DND-41 (cell line): ENCODE results near the gene CMSS1.
"Not testable (repeated sequence)": the region's sequence is repeated elsewhere in the genome, so short reads cannot be mapped to it uniquely, and the experiment has no call there.

ENCODE experiments used
- ATAC-seq: fragments of 200-7000 bp; cut with Tn5 transposase; 3 replicates; pipeline ENCODE4 v1.9.1; 2021; ENCODE audit warnings: low read depth; ENCODE audit not compliant: insufficient read depth
- DNase-seq: peaks from one replicate; pipeline ENCODE4 v3.0.0-alpha.2; 2020
- H2AFZ ChIP-seq: 2 replicates; pipeline ENCODE4 v1.6.0; 2012; ENCODE audit warnings: low read depth, low read length
- H3K27ac ChIP-seq: 2 replicates; pipeline ENCODE4 v1.5.1; 2012; ENCODE audit warnings: low read length, inconsistent platforms
- H3K27me3 ChIP-seq: fragments of 200-600 bp; sonication (generic); 2 replicates; pipeline ENCODE4 v1.6.0; 2012; ENCODE audit warnings: low read length, mild to moderate bottlenecking, inconsistent platforms; ENCODE audit not compliant: insufficient read depth, poor library complexity
- H3K36me3 ChIP-seq: 2 replicates; pipeline ENCODE4 v1.5.1; 2012; ENCODE audit warnings: low read length, inconsistent platforms; ENCODE audit not compliant: insufficient read depth
- H3K4me1 ChIP-seq: 2 replicates; pipeline ENCODE4 v1.5.1; 2012; ENCODE audit warnings: mild to moderate bottlenecking, low read length; ENCODE audit not compliant: insufficient read depth
- H3K4me2 ChIP-seq: 2 replicates; pipeline ENCODE4 v1.6.0; 2012; ENCODE audit warnings: mild to moderate bottlenecking, moderate library complexity, low read length, inconsistent platforms; ENCODE audit not compliant: insufficient read depth
- H3K4me3 ChIP-seq, 2 experiments: fragments of 200-600 bp in 1 of 2; shearing (Covaris generic) in 1 of 2; 2 replicates each; pipeline ENCODE4 v1.5.1; 2012 to 2016; ENCODE audit warnings: inconsistent platforms in 2 of 2, low read length in 2 of 2, mild to moderate bottlenecking in 2 of 2, low read depth in 1 of 2, moderate library complexity in 1 of 2
- H3K79me2 ChIP-seq: 2 replicates; pipeline ENCODE4 v1.6.0; 2012; ENCODE audit warnings: low read length, inconsistent platforms; ENCODE audit not compliant: insufficient read depth
- H3K9ac ChIP-seq: 2 replicates; pipeline ENCODE4 v1.6.0; 2012; ENCODE audit warnings: low read depth, mild to moderate bottlenecking, inconsistent platforms, low read length, moderate library complexity
- H3K9me3 ChIP-seq: 2 replicates; pipeline ENCODE4 v1.5.1; 2012; ENCODE audit warnings: low read length, moderate library complexity, mild to moderate bottlenecking, inconsistent platforms; ENCODE audit not compliant: insufficient read depth, severe bottlenecking
- H4K20me1 ChIP-seq: 2 replicates; pipeline ENCODE4 v1.6.0; 2012; ENCODE audit warnings: low read length; ENCODE audit not compliant: insufficient read depth
- EZH2 ChIP-seq: IDR thresholded peaks from 3 replicates; pipeline ENCODE4 v1.6.1; 2012; ENCODE audit warnings: borderline replicate concordance, low read depth, mild to moderate bottlenecking, moderate library complexity, low read length, inconsistent platforms; ENCODE audit not compliant: severe bottlenecking
- TF ChIP-seq, protein P1 (sequence below): IDR thresholded peaks from 2 replicates; pipeline ENCODE4 v1.5.1; 2012; ENCODE audit warnings: borderline replicate concordance, low read length, moderate library complexity, mild to moderate bottlenecking; ENCODE audit not compliant: poor library complexity, severe bottlenecking; ENCODE audit errors: extremely low read depth

CMSS1 gene

DNA sequence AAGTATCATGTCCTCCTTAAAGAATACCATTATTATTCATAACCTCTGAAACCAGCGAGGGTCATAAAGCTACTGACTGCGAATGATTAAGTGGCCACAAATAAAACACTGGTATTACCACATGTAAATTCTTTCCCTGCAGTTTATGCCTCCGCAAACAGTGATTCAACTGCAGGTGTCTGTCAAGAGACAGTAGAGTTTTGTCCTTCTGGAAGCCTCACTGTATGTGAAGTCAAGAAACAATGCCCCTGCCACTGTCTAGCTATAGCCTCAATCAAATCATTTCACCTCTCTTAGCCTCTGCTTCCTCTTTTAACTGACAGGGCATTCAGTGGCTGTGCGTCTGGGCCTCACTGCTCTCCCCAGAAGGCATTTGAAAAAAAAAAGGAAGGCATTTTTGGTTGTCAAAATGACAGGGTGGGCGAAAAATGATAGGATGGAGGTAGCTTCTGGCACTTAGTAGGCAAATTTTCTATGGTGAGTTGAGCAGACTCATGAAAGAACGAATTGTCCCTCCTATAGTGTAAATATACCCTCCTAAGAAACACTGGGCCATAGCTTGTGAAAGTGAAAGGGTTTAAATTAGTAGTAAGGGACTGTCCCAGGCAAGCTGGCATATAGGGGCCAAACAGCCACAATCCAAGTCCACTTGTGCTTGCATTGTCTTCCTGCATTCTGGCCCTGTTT, 229.9 kb downstream of the CMSS1 start:
- DNase-seq (no peak), ATAC-seq (no peak)
- H3K36me3 ChIP-seq, result no peaks in the 10 kb centered on the region
- TF ChIP-seq, protein P1, sequence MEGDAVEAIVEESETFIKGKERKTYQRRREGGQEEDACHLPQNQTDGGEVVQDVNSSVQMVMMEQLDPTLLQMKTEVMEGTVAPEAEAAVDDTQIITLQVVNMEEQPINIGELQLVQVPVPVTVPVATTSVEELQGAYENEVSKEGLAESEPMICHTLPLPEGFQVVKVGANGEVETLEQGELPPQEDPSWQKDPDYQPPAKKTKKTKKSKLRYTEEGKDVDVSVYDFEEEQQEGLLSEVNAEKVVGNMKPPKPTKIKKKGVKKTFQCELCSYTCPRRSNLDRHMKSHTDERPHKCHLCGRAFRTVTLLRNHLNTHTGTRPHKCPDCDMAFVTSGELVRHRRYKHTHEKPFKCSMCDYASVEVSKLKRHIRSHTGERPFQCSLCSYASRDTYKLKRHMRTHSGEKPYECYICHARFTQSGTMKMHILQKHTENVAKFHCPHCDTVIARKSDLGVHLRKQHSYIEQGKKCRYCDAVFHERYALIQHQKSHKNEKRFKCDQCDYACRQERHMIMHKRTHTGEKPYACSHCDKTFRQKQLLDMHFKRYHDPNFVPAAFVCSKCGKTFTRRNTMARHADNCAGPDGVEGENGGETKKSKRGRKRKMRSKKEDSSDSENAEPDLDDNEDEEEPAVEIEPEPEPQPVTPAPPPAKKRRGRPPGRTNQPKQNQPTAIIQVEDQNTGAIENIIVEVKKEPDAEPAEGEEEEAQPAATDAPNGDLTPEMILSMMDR, result no peak
- no peak for TF ChIP-seq EZH2
- no peaks in the 10 kb centered on the region for H3K9me3 ChIP-seq
- no peaks in the 10 kb centered on the region for H4K20me1 ChIP-seq
- H3K79me2 ChIP-seq, result no peaks in the 10 kb centered on the region
- no peak overlapping the region for H3K4me3 ChIP-seq
- no peak overlapping the region for H3K9ac ChIP-seq
- H3K27ac ChIP-seq, result no peak overlapping the region
- no peak overlapping the region for H3K4me2 ChIP-seq
- H2AFZ ChIP-seq, result no peak overlapping the region
- H3K4me1 ChIP-seq, result no peaks in the 10 kb centered on the region
- no peaks in the 10 kb centered on the region for H3K27me3 ChIP-seq

DNA sequence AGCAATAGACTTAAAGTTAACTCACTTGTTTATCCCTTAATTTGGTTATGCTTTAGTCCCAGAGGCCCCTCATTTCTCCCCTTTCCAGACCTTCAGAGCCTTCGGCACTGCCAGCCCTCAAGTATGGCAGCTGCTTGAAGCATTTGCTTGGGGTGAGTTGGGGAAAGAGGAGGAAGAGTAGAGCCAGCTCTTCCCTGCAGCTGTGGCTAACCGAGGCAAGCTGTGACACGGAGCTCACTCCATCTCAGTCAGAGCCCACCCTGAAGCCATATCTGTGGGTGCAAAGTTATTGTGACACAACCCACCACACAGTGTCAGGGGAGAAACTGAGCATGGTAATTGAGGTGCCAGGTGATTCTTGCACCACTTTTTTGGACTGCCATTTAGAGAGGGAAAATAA, 230.6 kb downstream of the CMSS1 start:
- Histone ChIP-seq H3K27me3 (no peaks in the 10 kb centered on the region), H3K4me3 (no peak overlapping the region), H3K9me3 (no peaks in the 10 kb centered on the region), H3K4me2 (no peak overlapping the region), H4K20me1 (no peaks in the 10 kb centered on the region), H3K36me3 (no peaks in the 10 kb centered on the region), H3K79me2 (no peaks in the 10 kb centered on the region), H3K27ac (no peak overlapping the region), H3K4me1 (no peaks in the 10 kb centered on the region), H2AFZ (no peak overlapping the region), H3K9ac (no peak overlapping the region)
- no peak for TF ChIP-seq EZH2
- TF ChIP-seq, protein P1, result no peak
- no peak for ATAC-seq
- DNase-seq, result no peak

DNA sequence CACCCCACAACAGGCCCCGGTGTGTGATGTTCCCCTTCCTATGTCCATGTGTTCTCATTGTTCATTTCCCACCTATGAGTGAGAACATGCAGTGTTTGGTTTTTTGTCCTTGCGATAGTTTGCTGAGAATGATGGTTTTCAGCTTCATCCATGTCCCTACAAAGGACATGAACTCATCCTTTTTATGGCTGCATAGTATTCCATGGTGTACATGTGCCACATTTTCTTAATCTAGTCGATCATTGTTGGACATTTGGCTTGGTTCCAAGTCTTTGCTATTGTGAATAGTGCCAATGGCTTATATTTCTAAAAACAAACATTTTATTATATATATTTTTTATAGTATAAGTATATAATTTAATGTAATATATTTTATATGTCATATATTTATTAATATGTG, 233.9 kb downstream of the CMSS1 start:
- H3K4me1 ChIP-seq, H3K9me3 ChIP-seq, H3K4me2 ChIP-seq, H3K27me3 ChIP-seq, H3K79me2 ChIP-seq, H3K4me3 ChIP-seq, H4K20me1 ChIP-seq, H3K9ac ChIP-seq, H3K36me3 ChIP-seq, ATAC-seq, DNase-seq, H2AFZ ChIP-seq, H3K27ac ChIP-seq: not testable (repeated sequence)

DNA sequence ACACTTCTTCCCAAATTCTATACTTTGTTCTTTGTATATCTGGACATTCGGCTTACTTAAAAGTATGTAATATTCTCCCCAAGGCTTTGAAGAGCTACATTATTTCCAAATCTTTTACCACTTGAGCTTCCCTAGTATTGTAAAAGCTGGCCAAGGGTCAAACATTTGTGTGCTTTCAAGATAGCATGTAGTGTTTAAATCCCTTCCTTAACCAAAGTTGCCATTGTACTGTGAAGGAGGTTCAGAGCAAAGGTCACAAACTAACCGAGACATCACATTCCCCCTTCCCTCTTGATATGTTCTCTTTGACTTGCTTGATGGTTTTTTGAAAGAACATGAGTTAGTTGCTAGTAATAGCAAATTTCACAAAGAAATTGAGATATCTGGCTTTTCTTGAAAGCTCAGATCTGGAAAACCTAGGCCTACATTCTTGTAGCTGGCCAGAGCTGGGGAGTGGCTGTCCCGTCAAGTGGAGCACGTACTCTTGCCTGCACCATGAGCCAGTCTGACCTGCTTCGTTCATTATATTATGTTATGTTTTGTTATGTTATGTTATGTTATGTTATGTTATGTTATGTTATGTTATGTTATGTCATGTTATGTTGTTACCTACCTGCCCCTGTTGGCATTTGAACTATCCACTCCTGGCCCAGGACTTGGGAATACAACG, 236.4 kb downstream of the CMSS1 start:
- Histone ChIP-seq H3K4me1 (no peaks in the 10 kb centered on the region), H3K27me3 (no peaks in the 10 kb centered on the region), H3K27ac (no peak overlapping the region), H3K9ac (no peak overlapping the region), H3K79me2 (no peaks in the 10 kb centered on the region), H3K4me3 (no peak overlapping the region), H3K4me2 (no peak overlapping the region), H3K36me3 (no peaks in the 10 kb centered on the region), H2AFZ (no peak overlapping the region), H3K9me3 (no peaks in the 10 kb centered on the region), H4K20me1 (no peaks in the 10 kb centered on the region)
- no peak for DNase-seq
- no peak for TF ChIP-seq EZH2
- no peak for ATAC-seq
